Kidney (tissue), 14 donors: Measurements from ENCODE around the gene GPATCH8. TPM values are rescaled to one million over a fixed set of nuclear protein-coding genes. Genes with fewer than 3 reads are reported as not detected.

Source experiments
- DNase-seq, 5 donors: peaks; one replicate each; pipeline ENCODE4 v3.0.0-alpha.2; 2013 to 2020
- FAIRE-seq: peaks from 2 replicates; lab custom pipeline; 2012; peaks lifted over from hg19 to GRCh38; lab: Jason Lieb, UNC
- H3K27ac ChIP-seq, 2 donors: one replicate each; pipeline ENCODE4 v1.7.0; 2013; ENCODE audit warnings: low read depth in 2 of 2, low read length in 2 of 2, inconsistent platforms in 1 of 2
- H3K27me3 ChIP-seq: one replicate; pipeline ENCODE4 v1.7.1; 2013; ENCODE audit warnings: low read length, inconsistent platforms; ENCODE audit not compliant: control insufficient read depth, insufficient read depth
- H3K36me3 ChIP-seq, 3 donors: one replicate each; pipeline versions ENCODE4 v1.7.0 to v1.7.1; 2013; ENCODE audit warnings: low read length in 3 of 3, control low read depth in 1 of 3, inconsistent platforms in 1 of 3; ENCODE audit not compliant: insufficient read depth in 3 of 3, control insufficient read depth in 2 of 3
- H3K4me1 ChIP-seq, 3 donors: one replicate each; pipeline versions ENCODE4 v1.7.0 to v1.7.1; 2013; ENCODE audit warnings: low read length in 3 of 3, inconsistent platforms in 1 of 3, low read depth in 1 of 3; ENCODE audit not compliant: control insufficient read depth in 2 of 3, insufficient read depth in 2 of 3
- H3K4me3 ChIP-seq, 3 donors: one replicate each; pipeline versions ENCODE4 v1.7.0 to v1.8.1; 2013; ENCODE audit warnings: low read length in 3 of 3, control low read depth in 1 of 3, inconsistent platforms in 1 of 3
- H3K9ac ChIP-seq, 3 donors: one replicate each; pipeline versions ENCODE4 v1.7.0 to v1.7.1; 2013; ENCODE audit warnings: low read length in 3 of 3, control low read depth in 1 of 3, inconsistent platforms in 1 of 3
- H3K9me3 ChIP-seq, 3 donors: one replicate each; pipeline versions ENCODE4 v1.7.0 to v1.7.1; 2013; ENCODE audit warnings: low read length in 3 of 3, control low read depth in 1 of 3, inconsistent platforms in 1 of 3; ENCODE audit not compliant: control insufficient read depth in 2 of 3, insufficient read depth in 1 of 3
- intact Hi-C: fragments of 100-400 bp; cut with DNase I; formaldehyde crosslinking; loops from one replicate; pipeline ENCODE4 v1.11.1; 2022
- polyA plus RNA-seq: library from polyadenylated mRNA; stranded (reverse); fragments of 350-450 nt; fragmentation: Illumina TruSeq; extraction: RNeasy Lipid Tissue Mini Kit (QIAGEN cat#74804); gene quantifications from one replicate; pipeline ENCODE4 v1.2.3, GENCODE V29; 2014; ENCODE audit warnings: low read depth, low replicate concordance; ENCODE audit not compliant: insufficient read depth
- total RNA-seq: library from RNA; stranded (reverse); fragmentation: NEBNext Ultra II Directional; extraction: Animal tissue kit (Norgen Biotek cat#: 25700); gene quantifications from one replicate; pipeline ENCODE4 v1.2.1, GENCODE V29; 2021
- TF ChIP-seq, protein P1 (sequence below): IDR thresholded peaks from 3 replicates; pipeline ENCODE4 v1.5.1; 2012; ENCODE audit warnings: mild to moderate bottlenecking, moderate library complexity, borderline replicate concordance; ENCODE audit not compliant: insufficient read depth; ENCODE audit errors: extremely low read depth
- donor health status: control.
- donor health status: control.
- donor health status: control.
- donor health status: control.
- donor health status: control.
- donor health status: DM: yes; HTN: yes; CAD: no.
- donor health status: Normal renal cell carcinoma (clear cell type).

The GPATCH8 gene
- total and polyA plus RNA-seq, 2 donors from 2014 or later, result 3.5 to 47.0 TPM

DNA sequence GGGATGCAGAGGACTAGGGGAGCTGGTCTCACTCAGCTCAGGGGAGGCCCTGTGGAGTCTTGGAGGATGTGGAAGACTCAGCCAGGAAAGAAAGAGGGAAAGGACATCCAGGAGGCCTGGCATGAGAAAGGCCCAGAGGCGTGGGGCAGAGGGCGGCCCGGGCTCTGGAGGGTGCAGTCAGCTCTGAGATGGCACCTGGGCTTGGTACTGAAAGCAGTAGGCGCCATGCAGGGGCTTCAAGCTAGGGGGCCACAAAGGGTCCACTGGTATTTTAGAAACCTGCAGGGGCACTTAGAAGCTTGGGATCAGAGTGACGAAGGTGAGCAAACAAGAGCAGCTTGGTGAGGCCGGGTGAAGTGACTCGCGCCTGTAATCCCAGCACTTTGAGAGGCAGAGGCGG, 145.1 kb downstream of the GPATCH8 start:
- TF ChIP-seq, protein P1, sequence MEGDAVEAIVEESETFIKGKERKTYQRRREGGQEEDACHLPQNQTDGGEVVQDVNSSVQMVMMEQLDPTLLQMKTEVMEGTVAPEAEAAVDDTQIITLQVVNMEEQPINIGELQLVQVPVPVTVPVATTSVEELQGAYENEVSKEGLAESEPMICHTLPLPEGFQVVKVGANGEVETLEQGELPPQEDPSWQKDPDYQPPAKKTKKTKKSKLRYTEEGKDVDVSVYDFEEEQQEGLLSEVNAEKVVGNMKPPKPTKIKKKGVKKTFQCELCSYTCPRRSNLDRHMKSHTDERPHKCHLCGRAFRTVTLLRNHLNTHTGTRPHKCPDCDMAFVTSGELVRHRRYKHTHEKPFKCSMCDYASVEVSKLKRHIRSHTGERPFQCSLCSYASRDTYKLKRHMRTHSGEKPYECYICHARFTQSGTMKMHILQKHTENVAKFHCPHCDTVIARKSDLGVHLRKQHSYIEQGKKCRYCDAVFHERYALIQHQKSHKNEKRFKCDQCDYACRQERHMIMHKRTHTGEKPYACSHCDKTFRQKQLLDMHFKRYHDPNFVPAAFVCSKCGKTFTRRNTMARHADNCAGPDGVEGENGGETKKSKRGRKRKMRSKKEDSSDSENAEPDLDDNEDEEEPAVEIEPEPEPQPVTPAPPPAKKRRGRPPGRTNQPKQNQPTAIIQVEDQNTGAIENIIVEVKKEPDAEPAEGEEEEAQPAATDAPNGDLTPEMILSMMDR, result no peak
- Histone ChIP-seq H3K36me3 (no peaks in the 10 kb centered on the region), H3K4me3 (no peak overlapping the region), H3K9me3 (no peaks in the 10 kb centered on the region), H3K9ac (no peak overlapping the region), H3K4me1 (peaks cover 5 to 9% (median 5%) of the 10 kb centered on the region in 3 donors), H3K27me3 (no peaks in the 10 kb centered on the region), H3K27ac (no peak overlapping the region)
- no peak for FAIRE-seq
- no peak for DNase-seq
- intact Hi-C loops, result no loop called here

DNA sequence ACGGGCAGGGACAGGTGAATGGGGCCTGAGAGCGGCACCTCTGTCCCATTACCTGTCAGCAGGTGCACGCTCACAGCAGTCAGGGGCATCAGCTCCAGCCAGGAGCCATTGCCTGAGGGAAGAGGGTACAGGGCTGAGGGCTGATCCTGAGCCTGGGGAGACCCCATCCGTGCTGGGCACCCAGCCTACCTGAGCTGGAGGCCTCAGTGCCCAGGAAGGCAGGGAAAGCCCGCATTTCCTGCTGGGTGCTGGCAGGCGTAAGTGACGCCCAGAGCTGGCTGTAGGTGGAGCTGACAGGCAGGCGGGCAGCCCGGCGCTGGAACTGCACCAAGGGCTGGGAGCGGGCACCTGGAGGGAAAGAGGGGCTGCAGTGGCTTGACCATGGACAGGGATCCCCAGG, 147.0 kb downstream of the GPATCH8 start:
- no peak overlapping the region for H3K9ac ChIP-seq
- H3K27ac ChIP-seq, result no peak overlapping the region
- peaks cover 3 to 6% (median 3%) of the 10 kb centered on the region in 3 donors for H3K4me1 ChIP-seq
- DNase-seq, result no peak
- no peak for FAIRE-seq
- no peaks in the 10 kb centered on the region for H3K27me3 ChIP-seq
- TF ChIP-seq, protein P1, result no peak
- no peak overlapping the region for H3K4me3 ChIP-seq
- peaks cover 0 to 6% (median 5%) of the 10 kb centered on the region in 3 donors for H3K36me3 ChIP-seq
- no peaks in the 10 kb centered on the region for H3K9me3 ChIP-seq
- intact Hi-C loops, result no loop called here

DNA sequence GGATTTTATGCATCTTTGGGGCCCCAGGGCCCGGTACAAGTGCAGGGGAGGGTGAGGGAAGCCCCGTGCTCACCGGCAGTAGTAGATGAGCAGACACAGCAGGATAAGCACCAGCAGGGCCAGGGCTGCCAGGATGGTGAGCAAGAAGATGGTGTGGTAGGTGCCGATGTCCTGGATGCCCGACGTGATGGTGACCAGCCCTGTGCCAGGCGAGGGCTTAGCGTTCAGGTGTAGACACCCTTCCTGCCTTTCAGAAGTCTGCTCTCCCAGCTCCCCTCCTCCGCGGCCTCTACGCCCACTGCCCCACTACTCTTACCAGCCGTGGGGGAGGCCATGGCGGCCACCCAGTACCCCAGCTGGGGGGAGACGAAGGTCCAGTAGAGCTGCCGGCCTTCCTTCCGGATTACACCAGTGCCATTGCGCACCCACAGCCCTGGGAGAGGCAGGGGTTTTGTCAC, 147.5 kb downstream of the GPATCH8 start:
- TF ChIP-seq, protein P1, result no peak
- no peak overlapping the region for H3K27ac ChIP-seq
- no peaks in the 10 kb centered on the region for H3K9me3 ChIP-seq
- no peaks in the 10 kb centered on the region for H3K27me3 ChIP-seq
- no peak overlapping the region for H3K4me3 ChIP-seq
- intact Hi-C loops, result no loop called here
- H3K4me1 ChIP-seq, result peaks cover 0 to 6% (median 0%) of the 10 kb centered on the region in 3 donors
- peaks cover 0 to 10% (median 8%) of the 10 kb centered on the region in 3 donors for H3K36me3 ChIP-seq
- no peak overlapping the region for H3K9ac ChIP-seq
- DNase-seq, result no peak
- no peak for FAIRE-seq
